ENCODE measurements around the gene CNOT6L.
"Not testable (repeated sequence)": the region's sequence is repeated elsewhere in the genome, so short reads cannot be mapped to it uniquely, and the experiment has no call there.

The CNOT6L gene

GRCh38 chr4:77721073-77721472 lies 98.1 kb downstream of the CNOT6L start:
- DNase-seq, result no peak
- Histone ChIP-seq H3K27me3 (no peaks in the 10 kb centered on the region), H3K4me3 (no peak overlapping the region), H3K9me3 (no peaks in the 10 kb centered on the region), H3K36me3 (peaks cover 36 to 50% (median 41%) of the 10 kb centered on the region in 3 donors), H3K27ac (no peak overlapping the region), H3K4me1 (no peaks in the 10 kb centered on the region)
- no peak for TF ChIP-seq CTCF (IDR thresholded peaks at IDR 0.05)
- intact Hi-C loops (cut with DNase I; ENCODE audit: low total_unique reads), result no loop called here

- H3K4me1 ChIP-seq; H3K27me3 ChIP-seq; H3K27ac ChIP-seq; H3K4me3 ChIP-seq; intact Hi-C loops (cut with DNase I; ENCODE audit: low total_unique reads); H3K9me3 ChIP-seq; DNase-seq: not testable (repeated sequence)
- peaks cover 24 to 25% (median 24%) of the 10 kb centered on the region in 3 donors for H3K36me3 ChIP-seq
These were observed 100.7 kb downstream of the CNOT6L start for GRCh38 chr4:77718500-77718899.

- DNase-seq, result no peak
- Histone ChIP-seq H3K4me3 (no peak overlapping the region), H3K27ac (no peak overlapping the region), H3K4me1 (no peaks in the 10 kb centered on the region), H3K9me3 (no peaks in the 10 kb centered on the region), H3K27me3 (no peaks in the 10 kb centered on the region), H3K36me3 (peaks cover 6 to 18% (median 7%) of the 10 kb centered on the region in 3 donors)
- no peak for TF ChIP-seq CTCF (IDR thresholded peaks at IDR 0.05)
- intact Hi-C loops (cut with DNase I; ENCODE audit: low total_unique reads), result no loop called here
These were observed 103.5 kb downstream of the CNOT6L start for GRCh38 chr4:77715414-77716290.

- Histone ChIP-seq H3K27ac (no peak overlapping the region), H3K27me3 (no peaks in the 10 kb centered on the region), H3K36me3 (peaks cover 0 to 8% (median 0%) of the 10 kb centered on the region in 3 donors), H3K9me3 (no peaks in the 10 kb centered on the region), H3K4me3 (no peak overlapping the region), H3K4me1 (no peaks in the 10 kb centered on the region)
- DNase-seq, result no peak
- intact Hi-C loops (cut with DNase I; ENCODE audit: low total_unique reads), result no loop called here
- TF ChIP-seq CTCF (IDR thresholded peaks at IDR 0.05), result no peak
These were observed 104.7 kb downstream of the CNOT6L start for GRCh38 chr4:77714514-77714913.

GRCh38 chr4:77713884-77714283 lies 105.3 kb downstream of the CNOT6L start:
- peaks cover 0 to 3% (median 0%) of the 10 kb centered on the region in 3 donors for H3K36me3 ChIP-seq
- no peak overlapping the region for H3K27ac ChIP-seq
- intact Hi-C loops (cut with DNase I; ENCODE audit: low total_unique reads), result no loop called here
- H3K27me3 ChIP-seq, result no peaks in the 10 kb centered on the region
- TF ChIP-seq CTCF (IDR thresholded peaks at IDR 0.05), result no peak
- H3K9me3 ChIP-seq, result no peaks in the 10 kb centered on the region
- no peak overlapping the region for H3K4me3 ChIP-seq
- DNase-seq, result no peak
- H3K4me1 ChIP-seq, result no peaks in the 10 kb centered on the region

- peaks cover 0 to 3% (median 0%) of the 10 kb centered on the region in 3 donors for H3K36me3 ChIP-seq
- no peaks in the 10 kb centered on the region for H3K27me3 ChIP-seq
- no peaks in the 10 kb centered on the region for H3K9me3 ChIP-seq
- no peak overlapping the region for H3K4me3 ChIP-seq
- no peak for DNase-seq
- TF ChIP-seq CTCF (IDR thresholded peaks at IDR 0.05), result no peak
- no peaks in the 10 kb centered on the region for H3K4me1 ChIP-seq
- intact Hi-C loops (cut with DNase I; ENCODE audit: low total_unique reads), result no loop called here
- H3K27ac ChIP-seq, result no peak overlapping the region
These were observed 106.5 kb downstream of the CNOT6L start for GRCh38 chr4:77712675-77713074.

Measured in tibial artery (tissue), 4 donors.